ENCODE results near the gene CASQ2. TPM values are rescaled to one million over a fixed set of nuclear protein-coding genes. Genes with fewer than 3 reads are reported as not detected.
A peak's percentile ranks its signal among the peaks of the same experiment; 100 is the strongest.

CASQ2 gene
- total RNA-seq, 1 donor, result not detected

- H3K4me3 ChIP-seq (ENCODE audit: low read depth, low read length), result no peak overlapping the region
- no peak for DNase-seq (ENCODE audit: low read depth)
- TF ChIP-seq, protein P1, sequence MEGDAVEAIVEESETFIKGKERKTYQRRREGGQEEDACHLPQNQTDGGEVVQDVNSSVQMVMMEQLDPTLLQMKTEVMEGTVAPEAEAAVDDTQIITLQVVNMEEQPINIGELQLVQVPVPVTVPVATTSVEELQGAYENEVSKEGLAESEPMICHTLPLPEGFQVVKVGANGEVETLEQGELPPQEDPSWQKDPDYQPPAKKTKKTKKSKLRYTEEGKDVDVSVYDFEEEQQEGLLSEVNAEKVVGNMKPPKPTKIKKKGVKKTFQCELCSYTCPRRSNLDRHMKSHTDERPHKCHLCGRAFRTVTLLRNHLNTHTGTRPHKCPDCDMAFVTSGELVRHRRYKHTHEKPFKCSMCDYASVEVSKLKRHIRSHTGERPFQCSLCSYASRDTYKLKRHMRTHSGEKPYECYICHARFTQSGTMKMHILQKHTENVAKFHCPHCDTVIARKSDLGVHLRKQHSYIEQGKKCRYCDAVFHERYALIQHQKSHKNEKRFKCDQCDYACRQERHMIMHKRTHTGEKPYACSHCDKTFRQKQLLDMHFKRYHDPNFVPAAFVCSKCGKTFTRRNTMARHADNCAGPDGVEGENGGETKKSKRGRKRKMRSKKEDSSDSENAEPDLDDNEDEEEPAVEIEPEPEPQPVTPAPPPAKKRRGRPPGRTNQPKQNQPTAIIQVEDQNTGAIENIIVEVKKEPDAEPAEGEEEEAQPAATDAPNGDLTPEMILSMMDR (IDR thresholded peaks at IDR 0.05; ENCODE audit: insufficient read depth, low read depth, low read length), result no peak
Observed at GRCh38 chr1:115714572-115715141, 53.9 kb downstream of the CASQ2 start.

GRCh38 chr1:115713906-115714305 lies 54.6 kb downstream of the CASQ2 start:
- H3K4me3 ChIP-seq (ENCODE audit: low read depth, low read length), result no peak overlapping the region
- DNase-seq (ENCODE audit: low read depth), result no peak
- TF ChIP-seq, protein P1 (IDR thresholded peaks at IDR 0.05; ENCODE audit: insufficient read depth, low read depth, low read length), result no peak

- no peak overlapping the region for H3K4me3 ChIP-seq (ENCODE audit: low read depth, low read length)
- DNase-seq (ENCODE audit: low read depth), result no peak
- TF ChIP-seq, protein P1 (IDR thresholded peaks at IDR 0.05; ENCODE audit: insufficient read depth, low read depth, low read length), result no peak
Observed at GRCh38 chr1:115712911-115713609, 55.5 kb downstream of the CASQ2 start.

DNA sequence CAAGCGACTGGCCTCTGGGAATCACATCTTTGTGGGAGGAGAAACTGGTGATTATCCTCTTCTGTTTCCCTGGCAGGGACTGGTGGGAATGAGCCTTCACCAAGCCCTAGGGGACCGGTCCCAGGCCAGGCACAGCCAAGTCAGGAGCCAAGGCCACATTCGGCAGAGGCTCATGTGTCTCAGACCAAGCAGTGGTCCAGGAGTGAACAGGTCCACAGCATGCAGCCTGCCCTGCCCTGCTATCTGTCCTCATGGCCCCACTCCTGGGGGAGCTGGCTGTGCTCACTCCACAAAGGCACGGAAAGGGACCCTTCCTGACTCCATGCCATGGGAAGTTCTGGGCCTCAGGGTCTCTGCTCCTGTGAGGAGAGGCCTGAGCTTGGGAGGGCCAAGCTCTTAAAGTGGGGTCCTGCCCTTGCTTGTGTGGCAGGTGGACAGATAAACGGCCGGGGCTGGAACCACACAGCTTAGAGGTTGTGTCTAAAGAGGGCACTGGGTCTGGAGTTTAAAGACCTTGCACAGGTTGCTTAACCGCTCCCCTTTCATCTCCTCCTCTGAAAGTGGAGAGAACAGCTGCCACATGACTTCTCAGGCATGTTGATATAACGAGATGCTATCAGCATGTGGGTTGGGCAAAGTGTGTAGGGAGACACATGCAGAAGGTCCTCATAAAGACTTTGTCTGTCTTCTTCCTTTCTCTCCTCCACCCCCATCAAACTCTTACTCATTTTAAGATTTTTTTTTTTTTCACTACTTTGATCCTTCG lies 57.5 kb downstream of the CASQ2 start:
- peak; percentile 21 for DNase-seq (ENCODE audit: low read depth)
- TF ChIP-seq, protein P1 (IDR thresholded peaks at IDR 0.05; ENCODE audit: insufficient read depth, low read depth, low read length), result no peak
- H3K4me3 ChIP-seq (ENCODE audit: low read depth, low read length), result no peak overlapping the region

GRCh38 chr1:115706587-115707425 lies 61.7 kb downstream of the CASQ2 start:
- DNase-seq (ENCODE audit: low read depth), result peak; percentile 64
- H3K4me3 ChIP-seq (ENCODE audit: low read depth, low read length), result no peak overlapping the region
- TF ChIP-seq, protein P1 (IDR thresholded peaks at IDR 0.05; ENCODE audit: insufficient read depth, low read depth, low read length), result peak; percentile 69

GRCh38 chr1:115705963-115706362 lies 62.6 kb downstream of the CASQ2 start:
- no peak for DNase-seq (ENCODE audit: low read depth)
- H3K4me3 ChIP-seq (ENCODE audit: low read depth, low read length), result no peak overlapping the region
- TF ChIP-seq, protein P1 (IDR thresholded peaks at IDR 0.05; ENCODE audit: insufficient read depth, low read depth, low read length), result no peak
